ENCODE results near the gene MTERF1.

DNA sequence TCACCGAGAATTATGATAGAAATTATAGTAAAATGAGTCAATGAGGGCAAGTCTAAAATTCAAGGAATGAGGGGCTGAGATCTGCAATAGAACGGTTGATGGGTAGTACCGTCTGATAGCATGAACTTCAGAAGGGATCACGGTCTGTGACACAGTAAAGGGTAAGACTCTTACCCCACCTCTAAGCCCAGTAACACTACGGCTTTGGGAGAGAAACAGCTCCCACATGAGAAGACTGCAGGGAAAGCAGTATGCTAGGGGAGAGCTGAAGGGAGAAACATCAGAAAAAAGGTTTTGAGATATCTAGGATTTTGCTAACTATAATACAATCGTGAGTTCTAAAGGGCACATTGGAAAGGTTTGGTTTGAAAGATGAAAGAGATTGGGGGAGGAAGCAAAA, 47.4 kb upstream of the MTERF1 start:
- TF ChIP-seq EZH2 (IDR thresholded peaks at IDR 0.05; ENCODE audit: insufficient read depth, poor library complexity, severe bottlenecking) (no peak), EZH2phosphoT487 (IDR thresholded peaks at IDR 0.05; ENCODE audit: insufficient read depth, low read depth) (no peak)

Measured in GM23248 (cell line).